KMS-11 (cell line): ENCODE results near the gene TXNRD1.

ENCODE experiments used
- H2AFZ ChIP-seq: fragments of 200-600 bp; sonication (generic); 2 replicates; pipeline ENCODE4 v1.6.1; 2016; ENCODE audit warnings: antibody characterized with exemption, mixed run types, low read depth
- H3K27ac ChIP-seq: fragments of 200-600 bp; sonication (generic); 2 replicates; pipeline ENCODE4 v1.6.1; 2016; ENCODE audit warnings: mild to moderate bottlenecking, mixed run types
- H3K27me3 ChIP-seq: fragments of 200-600 bp; sonication (generic); 2 replicates; pipeline ENCODE4 v1.6.1; 2017; ENCODE audit warnings: mild to moderate bottlenecking, low read depth, mixed run types, moderate library complexity; ENCODE audit not compliant: insufficient read depth
- H3K36me3 ChIP-seq: fragments of 200-600 bp; sonication (generic); 2 replicates; pipeline ENCODE4 v1.6.1; 2017; ENCODE audit warnings: mild to moderate bottlenecking, mixed run types; ENCODE audit not compliant: insufficient read depth
- H3K4me1 ChIP-seq: fragments of 200-600 bp; sonication (generic); 2 replicates; pipeline ENCODE4 v1.6.1; 2016; ENCODE audit warnings: mild to moderate bottlenecking, low read depth, mixed run types; ENCODE audit not compliant: poor library complexity, severe bottlenecking
- H3K4me2 ChIP-seq: fragments of 200-600 bp; sonication (generic); 2 replicates; pipeline ENCODE4 v1.7.0; 2016; ENCODE audit warnings: mild to moderate bottlenecking, mixed run types
- H3K4me3 ChIP-seq: fragments of 200-600 bp; sonication (generic); IDR thresholded peaks from 2 replicates; pipeline ENCODE4 v1.6.1; 2017; ENCODE audit warnings: low read depth, low read length, mixed read lengths; ENCODE audit not compliant: insufficient read depth
- H3K79me2 ChIP-seq: fragments of 200-600 bp; sonication (generic); 2 replicates; pipeline ENCODE4 v1.6.1; 2016; ENCODE audit warnings: low read depth, mixed run types; ENCODE audit not compliant: insufficient read depth
- H3K9ac ChIP-seq: fragments of 200-600 bp; sonication (generic); 2 replicates; pipeline ENCODE4 v1.6.1; 2016; ENCODE audit warnings: mild to moderate bottlenecking, mixed run types
- H4K20me1 ChIP-seq: fragments of 200-600 bp; sonication (generic); 2 replicates; pipeline ENCODE4 v1.6.1; 2016; ENCODE audit warnings: mild to moderate bottlenecking, mixed run types; ENCODE audit not compliant: insufficient read depth
- TF ChIP-seq, protein P1 (sequence below): fragments of 200-600 bp; sonication (generic); conservative IDR thresholded peaks from 2 replicates; pipeline ENCODE4 v1.6.1; 2017; ENCODE audit warnings: low read depth, mild to moderate bottlenecking, antibody characterized with exemption, low read length, moderate library complexity, mixed read lengths

TXNRD1 gene

DNA sequence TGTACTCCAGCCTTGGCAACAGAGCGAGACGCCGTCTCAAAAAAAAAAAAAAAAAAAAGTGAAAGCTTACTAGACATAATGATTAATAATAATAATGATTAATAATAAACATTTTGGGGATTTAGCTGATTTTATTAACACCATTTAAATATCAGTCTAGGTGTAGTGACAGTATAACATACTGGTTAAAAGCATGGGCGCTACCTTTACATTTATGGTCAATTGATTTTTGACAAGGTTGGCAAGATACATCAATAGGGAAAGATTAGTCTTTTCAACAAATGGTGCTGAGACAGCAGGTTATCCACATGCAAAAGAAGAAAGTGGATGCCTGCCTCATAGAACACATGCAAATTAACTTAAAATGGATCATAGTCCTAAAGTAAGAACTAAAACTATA is 34.3 kb downstream of the TXNRD1 start:
- Histone ChIP-seq H3K4me1 (no peaks in the 10 kb centered on the region), H4K20me1 (no peaks in the 10 kb centered on the region), H3K4me2 (no peak overlapping the region), H3K79me2 (no peaks in the 10 kb centered on the region), H2AFZ (no peak overlapping the region), H3K4me3 (no peak overlapping the region), H3K27ac (no peak overlapping the region), H3K27me3 (no peaks in the 10 kb centered on the region), H3K36me3 (no peaks in the 10 kb centered on the region), H3K9ac (no peak overlapping the region)
- TF ChIP-seq, protein P1, sequence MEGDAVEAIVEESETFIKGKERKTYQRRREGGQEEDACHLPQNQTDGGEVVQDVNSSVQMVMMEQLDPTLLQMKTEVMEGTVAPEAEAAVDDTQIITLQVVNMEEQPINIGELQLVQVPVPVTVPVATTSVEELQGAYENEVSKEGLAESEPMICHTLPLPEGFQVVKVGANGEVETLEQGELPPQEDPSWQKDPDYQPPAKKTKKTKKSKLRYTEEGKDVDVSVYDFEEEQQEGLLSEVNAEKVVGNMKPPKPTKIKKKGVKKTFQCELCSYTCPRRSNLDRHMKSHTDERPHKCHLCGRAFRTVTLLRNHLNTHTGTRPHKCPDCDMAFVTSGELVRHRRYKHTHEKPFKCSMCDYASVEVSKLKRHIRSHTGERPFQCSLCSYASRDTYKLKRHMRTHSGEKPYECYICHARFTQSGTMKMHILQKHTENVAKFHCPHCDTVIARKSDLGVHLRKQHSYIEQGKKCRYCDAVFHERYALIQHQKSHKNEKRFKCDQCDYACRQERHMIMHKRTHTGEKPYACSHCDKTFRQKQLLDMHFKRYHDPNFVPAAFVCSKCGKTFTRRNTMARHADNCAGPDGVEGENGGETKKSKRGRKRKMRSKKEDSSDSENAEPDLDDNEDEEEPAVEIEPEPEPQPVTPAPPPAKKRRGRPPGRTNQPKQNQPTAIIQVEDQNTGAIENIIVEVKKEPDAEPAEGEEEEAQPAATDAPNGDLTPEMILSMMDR, result no peak

DNA sequence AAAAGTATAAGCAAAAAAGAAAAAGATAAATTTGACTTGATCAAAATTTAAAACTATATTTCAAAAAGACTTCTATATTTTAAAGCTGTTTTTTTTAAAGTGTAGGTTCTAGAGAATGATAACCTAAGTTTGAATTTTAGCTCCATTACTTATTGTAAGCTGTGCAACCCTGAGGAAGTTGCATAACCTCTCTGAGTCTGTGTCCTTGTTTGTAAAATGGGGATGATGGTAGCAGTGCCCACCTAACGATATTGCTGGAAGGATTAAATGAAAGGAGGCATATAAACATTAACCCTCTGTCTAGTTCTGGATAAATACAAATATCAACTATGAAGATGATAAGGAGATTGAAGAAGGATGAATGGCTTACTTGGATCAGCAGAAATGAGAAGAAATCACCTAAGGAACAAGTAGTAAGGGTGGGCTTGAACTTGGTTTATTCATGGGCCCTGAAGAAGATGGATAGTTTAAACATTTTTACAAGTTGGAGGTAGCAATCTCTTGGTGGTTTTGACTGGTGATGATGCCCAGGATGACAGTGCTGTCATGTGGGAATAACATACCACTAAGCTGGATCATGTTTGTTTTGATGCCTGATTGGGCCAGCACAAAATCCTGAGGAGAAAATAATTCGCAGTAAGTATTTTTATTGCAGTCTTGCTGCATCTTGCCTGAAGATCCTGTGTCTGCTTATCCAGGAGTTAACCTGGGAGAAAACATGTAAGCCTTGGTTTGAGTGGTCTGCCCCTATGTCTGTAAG is 35.0 kb downstream of the TXNRD1 start:
- TF ChIP-seq, protein P1, result no peak
- Histone ChIP-seq H2AFZ (no peak overlapping the region), H3K4me2 (no peak overlapping the region), H4K20me1 (no peaks in the 10 kb centered on the region), H3K4me1 (no peaks in the 10 kb centered on the region), H3K79me2 (no peaks in the 10 kb centered on the region), H3K36me3 (no peaks in the 10 kb centered on the region), H3K9ac (no peak overlapping the region), H3K4me3 (no peak overlapping the region), H3K27me3 (no peaks in the 10 kb centered on the region), H3K27ac (no peak overlapping the region)

DNA sequence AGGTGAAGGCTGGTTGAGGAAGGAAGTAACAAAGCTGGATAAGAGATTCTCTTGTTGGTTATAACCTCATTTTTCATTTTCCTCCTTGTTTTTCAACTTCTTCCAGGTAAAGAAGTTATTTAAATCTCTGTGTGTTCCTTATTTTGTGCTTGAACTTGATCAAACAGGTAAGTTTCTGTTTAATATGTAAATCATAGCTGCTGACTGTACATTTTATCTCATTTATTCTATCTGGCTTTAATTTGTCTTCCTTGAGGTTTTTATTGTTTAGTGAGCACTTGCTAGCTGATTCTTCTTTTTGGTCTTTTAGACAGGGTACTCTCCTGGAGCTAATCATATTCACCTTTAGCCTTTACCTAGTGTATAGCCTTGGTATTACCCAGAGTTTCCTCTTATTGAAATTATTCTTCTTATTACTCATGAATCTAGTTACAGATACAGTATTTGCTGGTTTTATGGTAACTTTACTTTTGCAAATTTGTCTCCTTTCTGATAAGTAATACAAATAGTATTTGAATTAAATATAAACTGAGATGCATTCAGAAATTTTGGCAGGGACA is 42.4 kb downstream of the TXNRD1 start:
- TF ChIP-seq, protein P1, result no peak
- Histone ChIP-seq H3K36me3 (no peaks in the 10 kb centered on the region), H3K9ac (no peak overlapping the region), H2AFZ (no peak overlapping the region), H3K4me3 (no peak overlapping the region), H3K27ac (no peak overlapping the region), H3K79me2 (no peaks in the 10 kb centered on the region), H3K4me2 (no peak overlapping the region), H4K20me1 (no peaks in the 10 kb centered on the region), H3K27me3 (no peaks in the 10 kb centered on the region), H3K4me1 (no peaks in the 10 kb centered on the region)

DNA sequence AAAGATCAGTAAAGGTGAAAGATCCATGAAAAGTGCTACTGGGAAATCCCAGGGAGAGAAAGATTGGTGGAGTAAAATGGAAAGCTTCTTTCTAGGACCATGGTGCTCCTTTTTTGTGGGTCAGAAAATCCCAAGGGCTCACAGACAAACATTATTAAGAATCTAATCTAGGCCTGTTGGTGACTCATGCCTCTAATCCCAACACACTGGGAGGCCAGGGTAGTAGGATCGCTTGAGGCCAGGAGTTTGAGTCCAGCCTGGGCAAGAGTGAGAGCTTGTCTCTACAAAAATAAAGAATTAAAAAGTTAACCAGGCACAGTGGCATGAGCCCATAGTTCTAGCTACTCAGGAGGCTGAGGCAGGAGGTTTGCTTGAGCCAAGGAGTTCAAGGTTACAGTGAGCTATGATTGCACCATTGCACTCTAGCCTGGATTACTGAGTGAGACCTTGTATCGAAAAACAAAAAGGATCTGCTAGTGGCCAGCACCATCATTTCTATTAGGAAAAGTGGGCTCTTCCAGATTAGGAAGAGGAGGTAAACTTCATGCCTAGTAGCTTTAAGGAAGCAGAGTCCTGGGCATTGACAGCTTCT is 43.0 kb downstream of the TXNRD1 start:
- no peaks in the 10 kb centered on the region for H3K4me1 ChIP-seq
- H3K4me3 ChIP-seq, result no peak overlapping the region
- H3K4me2 ChIP-seq, result no peak overlapping the region
- no peaks in the 10 kb centered on the region for H4K20me1 ChIP-seq
- TF ChIP-seq, protein P1, result no peak
- H3K36me3 ChIP-seq, result no peaks in the 10 kb centered on the region
- H3K27me3 ChIP-seq, result no peaks in the 10 kb centered on the region
- no peak overlapping the region for H3K9ac ChIP-seq
- H3K27ac ChIP-seq, result no peak overlapping the region
- no peak overlapping the region for H2AFZ ChIP-seq
- H3K79me2 ChIP-seq, result no peaks in the 10 kb centered on the region
